Right atrium auricular region (tissue), 2 donors: ENCODE measurements around the gene PAX2. TPM values are rescaled to one million over a fixed set of nuclear protein-coding genes. Genes with fewer than 3 reads are reported as not detected.

ENCODE experiments used
- DNase-seq: peaks from one replicate; pipeline ENCODE4 v3.0.0-alpha.2; 2019; ENCODE audit warnings: low spot score
- H3K27ac ChIP-seq, 2 donors: fragments of 200-600 bp; sonication (generic); 1 replicate in 1 of 2; 2 replicates in 1 of 2; pipeline ENCODE4 v1.5.1; 2016 to 2019
- H3K27me3 ChIP-seq, 2 donors: fragments of 200-600 bp; sonication (generic); one replicate each; pipeline versions ENCODE4 v1.5.1 to v1.6.0; 2017 to 2019
- H3K36me3 ChIP-seq: fragments of 200-600 bp; sonication (generic); one replicate; pipeline ENCODE4 v1.5.1; 2016
- H3K4me1 ChIP-seq, 2 donors: fragments of 200-600 bp; sonication (generic); one replicate each; pipeline versions ENCODE4 v1.5.1 to v1.6.0; 2017 to 2019
- H3K4me3 ChIP-seq, 2 donors: fragments of 200-600 bp; sonication (generic); 1 replicate in 1 of 2; 2 replicates in 1 of 2; pipeline ENCODE4 v1.5.1; 2017 to 2019; ENCODE audit warnings: mild to moderate bottlenecking in 1 of 2, moderate library complexity in 1 of 2
- H3K9me3 ChIP-seq, 2 donors: fragments of 200-600 bp; sonication (generic); one replicate each; pipeline ENCODE4 v1.5.1; 2019
- CTCF ChIP-seq, 2 donors: fragments of 200-600 bp; sonication (generic); IDR thresholded peaks; one replicate each; pipeline ENCODE4 v1.5.1; 2019; ENCODE audit warnings: antibody characterized with exemption in 2 of 2
- total RNA-seq, 2 donors: library from RNA; depleted of rRNA; stranded (reverse); fragments of >200 nt; gene quantifications; one replicate each; pipeline ENCODE4 v1.1.0, GENCODE V29; 2016

PAX2 gene
- total RNA-seq, 2 donors from 2014 or later: not detected

DNA sequence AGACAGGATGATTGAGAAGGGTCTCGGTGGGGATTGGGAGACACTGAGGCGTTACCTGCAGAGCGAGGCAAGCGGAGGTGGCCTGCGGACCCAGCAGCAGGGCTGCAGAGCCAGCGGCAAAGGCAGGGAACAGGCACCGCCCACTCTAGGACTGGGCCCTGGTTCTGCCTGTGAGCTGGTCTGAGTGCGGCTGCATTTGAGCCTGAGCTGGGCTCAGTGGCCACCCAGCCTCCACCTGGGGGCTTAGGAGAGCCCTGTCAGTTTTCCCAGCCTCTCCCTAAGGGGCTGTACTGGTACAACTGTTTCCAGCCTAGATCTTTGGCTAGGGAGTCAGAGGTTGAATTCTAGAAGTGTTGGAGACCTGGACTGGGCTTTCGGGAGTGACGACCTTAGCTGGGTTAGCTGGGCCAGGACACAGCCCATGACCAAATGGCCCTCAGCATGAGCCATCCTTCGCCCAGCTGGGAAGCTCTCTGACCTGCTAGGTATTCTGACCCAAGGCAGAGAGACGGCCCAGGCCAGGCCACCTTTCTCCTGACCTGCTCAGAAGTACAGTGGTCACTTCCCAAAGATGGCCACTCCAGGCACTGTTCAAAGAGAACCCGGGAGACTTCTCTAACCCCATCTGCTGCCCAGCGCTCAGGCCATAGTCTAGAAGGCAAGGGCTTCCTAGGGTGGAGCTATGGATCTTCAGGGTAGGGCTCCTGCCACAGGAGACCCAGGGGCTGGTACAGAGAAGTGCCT, 64.9 kb downstream of the PAX2 start:
- Histone ChIP-seq H3K9me3 (no peaks in the 10 kb centered on the region), H3K4me3 (no peak overlapping the region), H3K36me3 (no peaks in the 10 kb centered on the region), H3K27ac (no peak overlapping the region), H3K27me3 (no peaks in the 10 kb centered on the region), H3K4me1 (no peaks in the 10 kb centered on the region)
- TF ChIP-seq CTCF (IDR thresholded peaks at IDR 0.05): no peak
- DNase-seq: no peak

- DNase-seq: no peak
- Histone ChIP-seq H3K4me1 (no peaks in the 10 kb centered on the region), H3K27ac (no peak overlapping the region), H3K9me3 (no peaks in the 10 kb centered on the region), H3K4me3 (no peak overlapping the region), H3K36me3 (no peaks in the 10 kb centered on the region), H3K27me3 (no peaks in the 10 kb centered on the region)
- no peak for TF ChIP-seq CTCF (IDR thresholded peaks at IDR 0.05)
Observed at GRCh38 chr10:100810835-100811116, 65.4 kb downstream of the PAX2 start.

DNA sequence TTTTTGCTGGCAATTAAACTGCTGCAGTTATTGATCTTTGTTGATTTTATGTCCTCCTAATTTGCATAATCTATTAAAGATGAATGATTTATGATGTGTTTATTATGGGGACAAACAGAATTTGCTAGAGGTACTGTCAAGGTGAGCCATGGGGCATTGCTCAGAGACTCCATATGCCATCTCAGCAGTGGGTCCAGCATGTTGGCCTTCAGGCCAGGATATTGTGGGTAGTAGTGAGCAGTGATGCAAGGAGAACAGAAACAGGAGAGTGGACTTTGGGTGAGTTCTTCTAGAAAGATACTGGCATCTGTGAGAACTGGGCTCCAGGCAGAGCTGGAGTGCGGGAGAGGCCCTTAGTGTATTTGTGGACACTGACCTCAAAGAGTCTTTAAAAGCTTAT, 65.9 kb downstream of the PAX2 start:
- Histone ChIP-seq H3K27me3 (no peaks in the 10 kb centered on the region), H3K4me1 (no peaks in the 10 kb centered on the region), H3K4me3 (no peak overlapping the region), H3K36me3 (no peaks in the 10 kb centered on the region), H3K27ac (no peak overlapping the region), H3K9me3 (no peaks in the 10 kb centered on the region)
- TF ChIP-seq CTCF (IDR thresholded peaks at IDR 0.05): no peak
- DNase-seq: no peak

DNA sequence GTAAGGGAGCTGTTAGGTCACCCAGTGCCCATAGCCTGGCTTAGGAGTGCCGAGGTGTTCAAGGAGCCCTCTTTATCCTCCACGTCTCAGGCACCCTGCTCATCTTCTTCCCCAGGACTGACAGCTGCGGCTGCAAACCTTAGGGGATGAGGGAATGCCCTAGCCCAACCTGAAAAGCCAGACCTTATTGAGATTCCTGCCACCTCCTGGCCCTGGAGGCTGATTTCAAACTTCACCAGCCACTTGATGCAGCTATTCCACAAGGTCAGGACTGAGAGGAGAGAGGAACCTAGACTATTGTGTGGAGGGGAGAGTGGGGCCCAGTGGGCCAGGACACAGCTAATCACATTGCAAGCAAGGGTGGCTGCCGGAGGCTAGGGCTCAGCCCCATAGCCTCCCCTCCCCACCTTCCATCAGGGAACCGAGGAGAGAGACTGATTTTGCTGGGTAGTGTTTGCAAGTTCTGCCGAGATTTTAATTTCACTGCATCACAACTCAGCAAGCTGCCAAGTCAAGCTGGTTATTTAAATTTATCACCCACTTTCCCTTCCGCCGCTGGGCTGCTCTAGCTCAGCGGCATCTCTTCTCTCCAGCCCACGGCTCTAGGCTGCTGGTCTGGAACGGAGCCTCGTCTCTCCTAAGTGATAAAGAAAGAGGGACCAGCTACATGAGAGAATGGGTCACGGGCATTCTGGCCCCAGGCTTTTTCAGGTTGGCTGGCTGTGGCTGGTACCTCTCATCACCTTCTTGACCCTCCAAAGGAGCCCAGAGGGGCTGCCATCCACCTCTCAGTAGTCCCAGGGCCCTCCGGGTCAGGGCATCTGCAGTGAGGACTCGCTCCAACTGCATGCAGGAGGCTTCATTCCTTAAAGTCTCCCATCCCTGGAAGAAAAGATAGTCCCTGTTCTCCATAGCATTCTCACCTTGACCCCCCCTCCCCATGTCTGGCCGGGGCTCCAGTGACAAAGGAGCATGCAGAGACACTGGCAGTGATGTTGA, 66.7 kb downstream of the PAX2 start:
- H3K4me1 ChIP-seq: no peaks in the 10 kb centered on the region
- no peaks in the 10 kb centered on the region for H3K27me3 ChIP-seq
- H3K36me3 ChIP-seq: no peaks in the 10 kb centered on the region
- TF ChIP-seq CTCF (IDR thresholded peaks at IDR 0.05): no peak
- H3K9me3 ChIP-seq: no peaks in the 10 kb centered on the region
- no peak overlapping the region for H3K4me3 ChIP-seq
- H3K27ac ChIP-seq: no peak overlapping the region
- no peak for DNase-seq

- H3K9me3 ChIP-seq: no peaks in the 10 kb centered on the region
- H3K27me3 ChIP-seq: no peaks in the 10 kb centered on the region
- no peak overlapping the region for H3K27ac ChIP-seq
- no peak overlapping the region for H3K4me3 ChIP-seq
- H3K36me3 ChIP-seq: no peaks in the 10 kb centered on the region
- no peaks in the 10 kb centered on the region for H3K4me1 ChIP-seq
- no peak for DNase-seq
- TF ChIP-seq CTCF (IDR thresholded peaks at IDR 0.05): no peak
Observed at GRCh38 chr10:100812978-100813377, 67.6 kb downstream of the PAX2 start.
